HEK293 (cell line): ENCODE measurements around the gene ELFN1.

ENCODE experiments used
- CTCF ChIA-PET: fragments of 350-600 bp; formaldehyde crosslinking; extraction: SDS; loops from one replicate; lab custom pipeline; 2021; ENCODE audit warnings: antibody characterized with exemption; lab: Yijun Ruan, JAX
- POLR2A ChIA-PET: fragments of 300-600 bp; formaldehyde crosslinking; extraction: SDS; loops from one replicate; lab custom pipeline; 2020; ENCODE audit warnings: antibody characterized with exemption, inconsistent platforms; lab: Yijun Ruan, JAX
- H3K27ac ChIP-seq: fragments of 200-500 bp; sonication (Bioruptor generic); 2 replicates; pipeline ENCODE4 v1.5.1; 2014; ENCODE audit warnings: low read depth, low read length, control low read depth, inconsistent platforms; ENCODE audit errors: extremely low read depth
- H3K36me3 ChIP-seq, 2 experiments: fragments of 200-500 bp in 1 of 2; sonication (Bioruptor generic) in 1 of 2; 1 replicate in 1 of 2; 2 replicates in 1 of 2; pipeline ENCODE4 v1.5.1; 2014 to 2017; ENCODE audit warnings: inconsistent platforms in 2 of 2, low read length in 2 of 2; ENCODE audit not compliant: control insufficient read depth in 2 of 2, insufficient read depth in 1 of 2
- H3K4me1 ChIP-seq: fragments of 200-500 bp; sonication (Bioruptor generic); 2 replicates; pipeline ENCODE4 v1.5.1; 2014; ENCODE audit warnings: mild to moderate bottlenecking, low read length, inconsistent platforms; ENCODE audit not compliant: control insufficient read depth, insufficient read depth
- H3K4me3 ChIP-seq: 2 replicates; pipeline ENCODE4 v1.5.1; 2011; ENCODE audit warnings: low read depth, mild to moderate bottlenecking, control low read depth, low read length, moderate library complexity
- H3K9me3 ChIP-seq: fragments of 200-500 bp; sonication (Bioruptor generic); 2 replicates; pipeline ENCODE4 v1.5.1; 2014; ENCODE audit warnings: low read depth, low read length, inconsistent platforms; ENCODE audit not compliant: control insufficient read depth, insufficient read depth
- KLF1 ChIP-seq: fragments of 450-650 bp; formaldehyde crosslinking; IDR thresholded peaks from 2 replicates; pipeline ENCODE4 v1.5.1; 2016; ENCODE audit warnings: missing biosample characterization, missing genetic modification characterization
- SP3 ChIP-seq: fragments of 450-650 bp; formaldehyde crosslinking; IDR thresholded peaks from 2 replicates; pipeline ENCODE4 v1.5.1; 2016; ENCODE audit warnings: missing biosample characterization, missing genetic modification characterization
- ZBTB20 ChIP-seq: fragments of 450-650 bp; formaldehyde crosslinking; IDR thresholded peaks from 2 replicates; pipeline ENCODE4 v1.5.1; 2016; ENCODE audit warnings: missing biosample characterization, missing genetic modification characterization
- ZIC2 ChIP-seq: fragments of 450-650 bp; formaldehyde crosslinking; IDR thresholded peaks from 2 replicates; pipeline ENCODE4 v1.5.1; 2016; ENCODE audit warnings: missing biosample characterization, missing genetic modification characterization
- ZNF112 ChIP-seq: fragments of 450-650 bp; formaldehyde crosslinking; IDR thresholded peaks from 2 replicates; pipeline ENCODE4 v1.5.0; 2017; ENCODE audit warnings: missing biosample characterization, missing genetic modification characterization
- ZNF114 ChIP-seq: fragments of 450-650 bp; formaldehyde crosslinking; IDR thresholded peaks from 2 replicates; pipeline ENCODE4 v1.5.0; 2017; ENCODE audit warnings: missing biosample characterization, missing genetic modification characterization
- ZNF121 ChIP-seq: fragments of 450-650 bp; formaldehyde crosslinking; IDR thresholded peaks from 2 replicates; pipeline ENCODE4 v1.5.1; 2016; ENCODE audit warnings: missing biosample characterization, missing genetic modification characterization
- ZNF184 ChIP-seq: fragments of 450-650 bp; IDR thresholded peaks from 2 replicates; pipeline ENCODE4 v1.5.1; 2018; ENCODE audit warnings: missing biosample characterization, mild to moderate bottlenecking, missing genetic modification characterization
- ZNF24 ChIP-seq: fragments of 450-650 bp; formaldehyde crosslinking; IDR thresholded peaks from 2 replicates; pipeline ENCODE4 v1.5.1; 2016; ENCODE audit warnings: missing biosample characterization, missing genetic modification characterization
- ZNF311 ChIP-seq: fragments of 450-650 bp; formaldehyde crosslinking; IDR thresholded peaks from 2 replicates; pipeline ENCODE4 v1.5.1; 2017; ENCODE audit warnings: missing biosample characterization, missing genetic modification characterization, borderline replicate concordance
- ZNF391 ChIP-seq: fragments of 450-650 bp; formaldehyde crosslinking; IDR thresholded peaks from 2 replicates; pipeline ENCODE4 v1.5.1; 2016; ENCODE audit warnings: low read depth, missing biosample characterization, missing genetic modification characterization, borderline replicate concordance
- ZNF530 ChIP-seq: fragments of 450-650 bp; formaldehyde crosslinking; IDR thresholded peaks from 2 replicates; pipeline ENCODE4 v1.5.1; 2016; ENCODE audit warnings: low read depth, missing biosample characterization, missing genetic modification characterization
- ZNF548 ChIP-seq: fragments of 450-650 bp; formaldehyde crosslinking; IDR thresholded peaks from 2 replicates; pipeline ENCODE4 v1.5.1; 2016; ENCODE audit warnings: missing biosample characterization, missing genetic modification characterization
- ZNF560 ChIP-seq: fragments of 450-650 bp; formaldehyde crosslinking; IDR thresholded peaks from 2 replicates; pipeline ENCODE4 v1.5.1; 2017; ENCODE audit warnings: missing biosample characterization, missing genetic modification characterization, borderline replicate concordance
- ZNF585B ChIP-seq: fragments of 450-650 bp; formaldehyde crosslinking; IDR thresholded peaks from 2 replicates; pipeline ENCODE4 v1.5.1; 2016; ENCODE audit warnings: missing biosample characterization, missing genetic modification characterization
- ZNF600 ChIP-seq: fragments of 450-650 bp; formaldehyde crosslinking; IDR thresholded peaks from 2 replicates; pipeline ENCODE4 v1.5.1; 2016; ENCODE audit warnings: missing biosample characterization, missing genetic modification characterization
- ZNF660 ChIP-seq: fragments of 450-650 bp; IDR thresholded peaks from 2 replicates; pipeline ENCODE4 v1.5.1; 2018; ENCODE audit warnings: missing biosample characterization, mild to moderate bottlenecking, missing genetic modification characterization
- ZNF704 ChIP-seq: fragments of 450-650 bp; formaldehyde crosslinking; IDR thresholded peaks from 2 replicates; pipeline ENCODE4 v1.5.1; 2016; ENCODE audit warnings: missing biosample characterization, missing genetic modification characterization
- ZNF777 ChIP-seq: fragments of 450-650 bp; formaldehyde crosslinking; IDR thresholded peaks from 2 replicates; pipeline ENCODE4 v1.5.1; 2017; ENCODE audit warnings: missing biosample characterization, missing genetic modification characterization, borderline replicate concordance
- TF ChIP-seq, protein P1 (sequence below): fragments of 450-650 bp; formaldehyde crosslinking; IDR thresholded peaks from 2 replicates; pipeline ENCODE4 v1.5.1; 2016; ENCODE audit warnings: missing biosample characterization, missing genetic modification characterization, low read depth
- TF ChIP-seq, protein P2 (sequence below): fragments of 450-650 bp; formaldehyde crosslinking; IDR thresholded peaks from 2 replicates; pipeline ENCODE4 v1.5.1; 2016; ENCODE audit warnings: missing biosample characterization, missing genetic modification characterization
- TF ChIP-seq, protein P3 (sequence below): fragments of 450-650 bp; formaldehyde crosslinking; IDR thresholded peaks from 2 replicates; pipeline ENCODE4 v1.5.1; 2016; ENCODE audit warnings: missing biosample characterization, missing genetic modification characterization
- TF ChIP-seq, protein P4 (sequence below): fragments of 450-650 bp; formaldehyde crosslinking; IDR thresholded peaks from 2 replicates; pipeline ENCODE4 v1.5.1; 2016; ENCODE audit warnings: missing biosample characterization, missing genetic modification characterization

ELFN1 gene

DNA sequence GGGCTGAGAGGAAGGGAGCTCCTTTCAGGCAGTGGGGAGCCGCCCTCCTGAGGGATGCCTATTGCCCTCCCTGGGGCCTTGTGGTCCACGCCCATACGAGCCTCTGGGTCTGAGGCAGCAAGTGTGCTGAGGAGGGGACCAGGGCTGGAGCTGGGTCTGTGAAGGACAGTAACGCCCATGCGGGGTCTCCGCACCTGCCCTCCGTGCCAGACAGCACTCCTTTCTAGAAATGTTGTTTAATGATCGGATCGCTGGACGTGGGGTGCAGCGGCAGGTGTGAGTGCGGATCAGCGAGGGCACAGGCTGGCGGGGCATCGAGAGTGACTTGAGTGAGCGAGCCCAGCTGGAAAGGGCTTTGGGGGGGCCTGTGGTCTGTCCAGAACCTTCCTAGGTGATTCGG is 70.1 kb downstream of the ELFN1 start:
- no peak overlapping the region for H3K27ac ChIP-seq
- TF ChIP-seq KLF1 (tag by site-specific recombination): 0 out of 2 replicates have a peak, but pooled peaks have one; percentile 28
- no peak for TF ChIP-seq ZNF530 (tag by site-specific recombination)
- peak; percentile 32; the same call in 1 of the 2 replicates for TF ChIP-seq ZIC2 (tag by site-specific recombination)
- TF ChIP-seq ZNF600: no peak
- H3K9me3 ChIP-seq: no peaks in the 10 kb centered on the region
- CTCF ChIA-PET: no interaction called here
- no peak overlapping the region for H3K4me3 ChIP-seq
- POLR2A ChIA-PET: no interaction called here
- H3K4me1 ChIP-seq: peaks cover 2% of the 10 kb centered on the region; the same call in 1 of the 2 replicates
- no peaks in the 10 kb centered on the region for H3K36me3 ChIP-seq

DNA sequence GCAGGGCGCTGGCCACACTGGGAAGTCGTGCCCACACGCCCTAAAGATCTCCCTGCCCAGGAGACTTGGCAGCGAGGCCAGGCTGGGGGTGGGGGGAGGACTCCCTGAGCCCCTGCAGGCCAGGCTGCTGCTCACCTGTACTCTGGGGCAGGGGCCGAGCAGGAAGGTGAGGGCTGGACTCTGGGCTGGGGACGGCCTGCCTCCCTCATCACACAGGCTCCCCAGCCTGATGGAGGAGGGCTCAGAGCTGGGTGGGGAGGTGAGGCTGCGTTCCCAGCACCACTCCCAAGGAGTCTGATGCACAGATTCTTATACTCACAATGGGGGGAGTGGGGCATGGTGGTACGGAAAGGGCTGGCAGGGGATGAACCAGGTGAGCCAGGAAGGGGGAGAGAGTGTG is 71.2 kb downstream of the ELFN1 start:
- H3K4me1 ChIP-seq: peaks cover 2% of the 10 kb centered on the region; the same call in 1 of the 2 replicates
- H3K36me3 ChIP-seq: no peaks in the 10 kb centered on the region
- no peak overlapping the region for H3K27ac ChIP-seq
- H3K4me3 ChIP-seq: no peak overlapping the region
- TF ChIP-seq ZNF112 (tag by site-specific recombination) (no peak), ZNF704 (tag by site-specific recombination) (no peak), SP3 (tag by site-specific recombination) (no peak), ZNF311 (no peak), ZNF24 (no peak), ZNF660 (tag by site-specific recombination) (no peak), ZNF560 (tag by site-specific recombination) (no peak), ZNF121 (no peak), ZBTB20 (tag by site-specific recombination) (no peak), ZNF777 (no peak), ZNF114 (tag by site-specific recombination) (no peak), ZNF585B (tag by site-specific recombination) (no peak), ZNF548 (tag by site-specific recombination) (no peak), ZNF184 (tag by site-specific recombination) (no peak), ZNF391 (tag by site-specific recombination) (no peak)
- TF ChIP-seq, protein P1, sequence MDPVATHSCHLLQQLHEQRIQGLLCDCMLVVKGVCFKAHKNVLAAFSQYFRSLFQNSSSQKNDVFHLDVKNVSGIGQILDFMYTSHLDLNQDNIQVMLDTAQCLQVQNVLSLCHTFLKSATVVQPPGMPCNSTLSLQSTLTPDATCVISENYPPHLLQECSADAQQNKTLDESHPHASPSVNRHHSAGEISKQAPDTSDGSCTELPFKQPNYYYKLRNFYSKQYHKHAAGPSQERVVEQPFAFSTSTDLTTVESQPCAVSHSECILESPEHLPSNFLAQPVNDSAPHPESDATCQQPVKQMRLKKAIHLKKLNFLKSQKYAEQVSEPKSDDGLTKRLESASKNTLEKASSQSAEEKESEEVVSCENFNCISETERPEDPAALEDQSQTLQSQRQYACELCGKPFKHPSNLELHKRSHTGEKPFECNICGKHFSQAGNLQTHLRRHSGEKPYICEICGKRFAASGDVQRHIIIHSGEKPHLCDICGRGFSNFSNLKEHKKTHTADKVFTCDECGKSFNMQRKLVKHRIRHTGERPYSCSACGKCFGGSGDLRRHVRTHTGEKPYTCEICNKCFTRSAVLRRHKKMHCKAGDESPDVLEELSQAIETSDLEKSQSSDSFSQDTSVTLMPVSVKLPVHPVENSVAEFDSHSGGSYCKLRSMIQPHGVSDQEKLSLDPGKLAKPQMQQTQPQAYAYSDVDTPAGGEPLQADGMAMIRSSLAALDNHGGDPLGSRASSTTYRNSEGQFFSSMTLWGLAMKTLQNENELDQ (tag by site-specific recombination): no peak
- TF ChIP-seq, protein P2, sequence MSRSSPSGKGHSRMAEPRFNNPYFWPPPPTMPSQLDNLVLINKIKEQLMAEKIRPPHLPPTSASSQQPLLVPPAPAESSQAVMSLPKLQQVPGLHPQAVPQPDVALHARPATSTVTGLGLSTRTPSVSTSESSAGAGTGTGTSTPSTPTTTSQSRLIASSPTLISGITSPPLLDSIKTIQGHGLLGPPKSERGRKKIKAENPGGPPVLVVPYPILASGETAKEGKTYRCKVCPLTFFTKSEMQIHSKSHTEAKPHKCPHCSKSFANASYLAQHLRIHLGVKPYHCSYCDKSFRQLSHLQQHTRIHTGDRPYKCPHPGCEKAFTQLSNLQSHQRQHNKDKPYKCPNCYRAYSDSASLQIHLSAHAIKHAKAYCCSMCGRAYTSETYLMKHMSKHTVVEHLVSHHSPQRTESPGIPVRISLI (tag by site-specific recombination): no peak
- TF ChIP-seq, protein P3, sequence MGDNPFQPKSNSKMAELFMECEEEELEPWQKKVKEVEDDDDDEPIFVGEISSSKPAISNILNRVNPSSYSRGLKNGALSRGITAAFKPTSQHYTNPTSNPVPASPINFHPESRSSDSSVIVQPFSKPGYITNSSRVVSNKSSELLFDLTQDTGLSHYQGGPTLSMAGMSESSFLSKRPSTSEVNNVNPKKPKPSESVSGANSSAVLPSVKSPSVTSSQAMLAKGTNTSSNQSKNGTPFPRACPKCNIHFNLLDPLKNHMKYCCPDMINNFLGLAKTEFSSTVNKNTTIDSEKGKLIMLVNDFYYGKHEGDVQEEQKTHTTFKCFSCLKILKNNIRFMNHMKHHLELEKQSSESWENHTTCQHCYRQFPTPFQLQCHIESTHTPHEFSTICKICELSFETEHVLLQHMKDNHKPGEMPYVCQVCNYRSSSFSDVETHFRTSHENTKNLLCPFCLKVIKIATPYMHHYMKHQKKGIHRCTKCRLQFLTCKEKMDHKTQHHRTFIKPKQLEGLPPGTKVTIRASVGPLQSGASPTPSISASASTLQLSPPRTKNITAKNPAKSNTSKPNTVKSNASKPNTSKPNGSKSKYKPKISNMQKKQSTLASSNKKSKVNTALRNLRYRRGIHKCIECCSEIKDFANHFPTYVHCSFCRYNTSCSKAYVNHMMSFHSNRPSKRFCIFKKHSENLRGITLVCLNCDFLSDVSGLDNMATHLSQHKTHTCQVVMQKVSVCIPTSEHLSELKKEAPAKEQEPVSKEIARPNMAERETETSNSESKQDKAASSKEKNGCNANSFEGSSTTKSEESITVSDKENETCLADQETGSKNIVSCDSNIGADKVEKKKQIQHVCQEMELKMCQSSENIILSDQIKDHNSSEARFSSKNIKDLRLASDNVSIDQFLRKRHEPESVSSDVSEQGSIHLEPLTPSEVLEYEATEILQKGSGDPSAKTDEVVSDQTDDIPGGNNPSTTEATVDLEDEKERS (tag by site-specific recombination): no peak
- TF ChIP-seq, protein P4, sequence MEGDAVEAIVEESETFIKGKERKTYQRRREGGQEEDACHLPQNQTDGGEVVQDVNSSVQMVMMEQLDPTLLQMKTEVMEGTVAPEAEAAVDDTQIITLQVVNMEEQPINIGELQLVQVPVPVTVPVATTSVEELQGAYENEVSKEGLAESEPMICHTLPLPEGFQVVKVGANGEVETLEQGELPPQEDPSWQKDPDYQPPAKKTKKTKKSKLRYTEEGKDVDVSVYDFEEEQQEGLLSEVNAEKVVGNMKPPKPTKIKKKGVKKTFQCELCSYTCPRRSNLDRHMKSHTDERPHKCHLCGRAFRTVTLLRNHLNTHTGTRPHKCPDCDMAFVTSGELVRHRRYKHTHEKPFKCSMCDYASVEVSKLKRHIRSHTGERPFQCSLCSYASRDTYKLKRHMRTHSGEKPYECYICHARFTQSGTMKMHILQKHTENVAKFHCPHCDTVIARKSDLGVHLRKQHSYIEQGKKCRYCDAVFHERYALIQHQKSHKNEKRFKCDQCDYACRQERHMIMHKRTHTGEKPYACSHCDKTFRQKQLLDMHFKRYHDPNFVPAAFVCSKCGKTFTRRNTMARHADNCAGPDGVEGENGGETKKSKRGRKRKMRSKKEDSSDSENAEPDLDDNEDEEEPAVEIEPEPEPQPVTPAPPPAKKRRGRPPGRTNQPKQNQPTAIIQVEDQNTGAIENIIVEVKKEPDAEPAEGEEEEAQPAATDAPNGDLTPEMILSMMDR: no peak
- ChIA-PET POLR2A (interaction anchor here (0.5 kb wide), 1 partner anchor 77 kb away, joined by 4 read pairs; no protein-coding TSS in a partner anchor), CTCF (interaction anchor here (0.6 kb wide), 1 partner anchor 748 kb away, joined by 6 read pairs; no protein-coding TSS in a partner anchor)
- no peaks in the 10 kb centered on the region for H3K9me3 ChIP-seq
